ENCODE measurements around the gene NAA25.
"Not testable (repeated sequence)": the region's sequence is repeated elsewhere in the genome, so short reads cannot be mapped to it uniquely, and the experiment has no call there.

The NAA25 gene

GRCh38 chr12:112012775-112013600, 95.6 kb downstream of the NAA25 start, which contains the start of the genes ERP29 and TMEM116:
TSS of gene ERP29 (plus strand) at chr12:112013426. CDS start at chr12:112013466, 40 bp downstream.
TSS of gene TMEM116 (minus strand) at chr12:112013165. CDS start at chr12:112005270, 7,895 bp downstream.
- H3K4me3 ChIP-seq (ENCODE audit: low read depth in 1 of 5, low read length in 5 of 5): peak within 1 kb of the TSS; percentile 83 to 97 (median 94)
- peak within 1 kb of the TSS; percentile 94 for H3K27ac ChIP-seq (ENCODE audit: low read depth, low read length)
- H3K4me1 ChIP-seq (ENCODE audit: control insufficient read depth in 5 of 5, insufficient read depth in 5 of 5, low read length in 5 of 5): peaks cover 3 to 36% (median 28%) of the 10 kb centered on the region in 5 donors
- peak within 1 kb of the TSS; percentile 87 to 95 (median 90) for H3K9ac ChIP-seq (ENCODE audit: low read length in 5 of 5)
- no peaks in the 10 kb centered on the region for H3K9me3 ChIP-seq (ENCODE audit: control insufficient read depth in 5 of 5, low read length in 5 of 5)
- no peaks in the 10 kb centered on the region for H3K27me3 ChIP-seq (ENCODE audit: control insufficient read depth in 5 of 5, insufficient read depth in 4 of 5, low read length in 5 of 5)
- peaks cover 0 to 9% (median 2%) of the 10 kb centered on the region in 5 donors for H3K36me3 ChIP-seq (ENCODE audit: control insufficient read depth in 5 of 5, insufficient read depth in 5 of 5, low read length in 5 of 5)

GRCh38 chr12:112011685-112012084, 96.9 kb downstream of the NAA25 start:
- peaks cover 3 to 36% (median 28%) of the 10 kb centered on the region in 5 donors for H3K4me1 ChIP-seq (ENCODE audit: control insufficient read depth in 5 of 5, insufficient read depth in 5 of 5, low read length in 5 of 5)
- H3K36me3 ChIP-seq (ENCODE audit: control insufficient read depth in 5 of 5, insufficient read depth in 5 of 5, low read length in 5 of 5): peaks cover 0 to 6% (median 0%) of the 10 kb centered on the region in 5 donors
- peak overlapping the region; percentile 79 to 97 (median 94) for H3K4me3 ChIP-seq (ENCODE audit: low read depth in 1 of 5, low read length in 5 of 5)
- no peaks in the 10 kb centered on the region for H3K9me3 ChIP-seq (ENCODE audit: control insufficient read depth in 5 of 5, low read length in 5 of 5)
- no peak overlapping the region for H3K27ac ChIP-seq (ENCODE audit: low read depth, low read length)
- H3K27me3 ChIP-seq (ENCODE audit: control insufficient read depth in 5 of 5, insufficient read depth in 4 of 5, low read length in 5 of 5): no peaks in the 10 kb centered on the region
- H3K9ac ChIP-seq (ENCODE audit: low read length in 5 of 5): peak overlapping the region in 1 of 5 donors; percentile 87

GRCh38 chr12:112010415-112011344, 97.9 kb downstream of the NAA25 start:
- H3K9ac ChIP-seq (ENCODE audit: low read length in 5 of 5): no peak overlapping the region
- H3K4me1 ChIP-seq (ENCODE audit: control insufficient read depth in 5 of 5, insufficient read depth in 5 of 5, low read length in 5 of 5): peaks cover 3 to 35% (median 28%) of the 10 kb centered on the region in 5 donors
- no peak overlapping the region for H3K27ac ChIP-seq (ENCODE audit: low read depth, low read length)
- no peaks in the 10 kb centered on the region for H3K9me3 ChIP-seq (ENCODE audit: control insufficient read depth in 5 of 5, low read length in 5 of 5)
- no peaks in the 10 kb centered on the region for H3K36me3 ChIP-seq (ENCODE audit: control insufficient read depth in 5 of 5, insufficient read depth in 5 of 5, low read length in 5 of 5)
- H3K4me3 ChIP-seq (ENCODE audit: low read depth in 1 of 5, low read length in 5 of 5): no peak overlapping the region
- H3K27me3 ChIP-seq (ENCODE audit: control insufficient read depth in 5 of 5, insufficient read depth in 4 of 5, low read length in 5 of 5): no peaks in the 10 kb centered on the region

- H3K27ac ChIP-seq (ENCODE audit: low read depth, low read length); H3K9me3 ChIP-seq (ENCODE audit: control insufficient read depth in 5 of 5, low read length in 5 of 5); H3K9ac ChIP-seq (ENCODE audit: low read length in 5 of 5); H3K27me3 ChIP-seq (ENCODE audit: control insufficient read depth in 5 of 5, insufficient read depth in 4 of 5, low read length in 5 of 5); H3K4me3 ChIP-seq (ENCODE audit: low read depth in 1 of 5, low read length in 5 of 5); H3K36me3 ChIP-seq (ENCODE audit: control insufficient read depth in 5 of 5, insufficient read depth in 5 of 5, low read length in 5 of 5): not testable (repeated sequence)
- H3K4me1 ChIP-seq (ENCODE audit: control insufficient read depth in 5 of 5, insufficient read depth in 5 of 5, low read length in 5 of 5): peaks cover 3 to 29% (median 28%) of the 10 kb centered on the region in 5 donors
Observed at GRCh38 chr12:112009596-112009995, 99.0 kb downstream of the NAA25 start.

GRCh38 chr12:112008918-112009317, 99.7 kb downstream of the NAA25 start:
- Histone ChIP-seq H3K9ac (ENCODE audit: low read length in 5 of 5) (no peak overlapping the region), H3K27ac (ENCODE audit: low read depth, low read length) (no peak overlapping the region), H3K27me3 (ENCODE audit: control insufficient read depth in 5 of 5, insufficient read depth in 4 of 5, low read length in 5 of 5) (no peaks in the 10 kb centered on the region), H3K36me3 (ENCODE audit: control insufficient read depth in 5 of 5, insufficient read depth in 5 of 5, low read length in 5 of 5) (no peaks in the 10 kb centered on the region), H3K4me1 (ENCODE audit: control insufficient read depth in 5 of 5, insufficient read depth in 5 of 5, low read length in 5 of 5) (peaks cover 0 to 24% (median 21%) of the 10 kb centered on the region in 5 donors), H3K4me3 (ENCODE audit: low read depth in 1 of 5, low read length in 5 of 5) (no peak overlapping the region), H3K9me3 (ENCODE audit: control insufficient read depth in 5 of 5, low read length in 5 of 5) (no peaks in the 10 kb centered on the region)

GRCh38 chr12:112007945-112008344, 100.6 kb downstream of the NAA25 start:
- Histone ChIP-seq H3K9ac (ENCODE audit: low read length in 5 of 5) (no peak overlapping the region), H3K9me3 (ENCODE audit: control insufficient read depth in 5 of 5, low read length in 5 of 5) (no peaks in the 10 kb centered on the region), H3K27ac (ENCODE audit: low read depth, low read length) (no peak overlapping the region), H3K36me3 (ENCODE audit: control insufficient read depth in 5 of 5, insufficient read depth in 5 of 5, low read length in 5 of 5) (no peaks in the 10 kb centered on the region), H3K4me3 (ENCODE audit: low read depth in 1 of 5, low read length in 5 of 5) (no peak overlapping the region), H3K27me3 (ENCODE audit: control insufficient read depth in 5 of 5, insufficient read depth in 4 of 5, low read length in 5 of 5) (no peaks in the 10 kb centered on the region), H3K4me1 (ENCODE audit: control insufficient read depth in 5 of 5, insufficient read depth in 5 of 5, low read length in 5 of 5) (peaks cover 0 to 20% (median 17%) of the 10 kb centered on the region in 5 donors)

GRCh38 chr12:112005419-112006395, 102.9 kb downstream of the NAA25 start:
- Histone ChIP-seq H3K36me3 (ENCODE audit: control insufficient read depth in 5 of 5, insufficient read depth in 5 of 5, low read length in 5 of 5) (no peaks in the 10 kb centered on the region), H3K4me1 (ENCODE audit: control insufficient read depth in 5 of 5, insufficient read depth in 5 of 5, low read length in 5 of 5) (peaks cover 0 to 4% (median 0%) of the 10 kb centered on the region in 5 donors), H3K9ac (ENCODE audit: low read length in 5 of 5) (no peak overlapping the region), H3K27me3 (ENCODE audit: control insufficient read depth in 5 of 5, insufficient read depth in 4 of 5, low read length in 5 of 5) (no peaks in the 10 kb centered on the region), H3K27ac (ENCODE audit: low read depth, low read length) (no peak overlapping the region), H3K9me3 (ENCODE audit: control insufficient read depth in 5 of 5, low read length in 5 of 5) (no peaks in the 10 kb centered on the region), H3K4me3 (ENCODE audit: low read depth in 1 of 5, low read length in 5 of 5) (peak overlapping the region in 1 of 5 donors; percentile 9)

GRCh38 chr12:112004041-112004440, 104.5 kb downstream of the NAA25 start:
- Histone ChIP-seq H3K27ac (ENCODE audit: low read depth, low read length) (no peak overlapping the region), H3K36me3 (ENCODE audit: control insufficient read depth in 5 of 5, insufficient read depth in 5 of 5, low read length in 5 of 5) (no peaks in the 10 kb centered on the region), H3K9ac (ENCODE audit: low read length in 5 of 5) (no peak overlapping the region), H3K4me3 (ENCODE audit: low read depth in 1 of 5, low read length in 5 of 5) (no peak overlapping the region), H3K9me3 (ENCODE audit: control insufficient read depth in 5 of 5, low read length in 5 of 5) (no peaks in the 10 kb centered on the region), H3K4me1 (ENCODE audit: control insufficient read depth in 5 of 5, insufficient read depth in 5 of 5, low read length in 5 of 5) (peaks cover 0 to 4% (median 0%) of the 10 kb centered on the region in 5 donors), H3K27me3 (ENCODE audit: control insufficient read depth in 5 of 5, insufficient read depth in 4 of 5, low read length in 5 of 5) (no peaks in the 10 kb centered on the region)

- Histone ChIP-seq H3K4me3 (ENCODE audit: low read depth in 1 of 5, low read length in 5 of 5) (no peak overlapping the region), H3K9ac (ENCODE audit: low read length in 5 of 5) (no peak overlapping the region), H3K9me3 (ENCODE audit: control insufficient read depth in 5 of 5, low read length in 5 of 5) (no peaks in the 10 kb centered on the region), H3K27ac (ENCODE audit: low read depth, low read length) (no peak overlapping the region), H3K27me3 (ENCODE audit: control insufficient read depth in 5 of 5, insufficient read depth in 4 of 5, low read length in 5 of 5) (no peaks in the 10 kb centered on the region), H3K4me1 (ENCODE audit: control insufficient read depth in 5 of 5, insufficient read depth in 5 of 5, low read length in 5 of 5) (peaks cover 0 to 19% (median 0%) of the 10 kb centered on the region in 5 donors), H3K36me3 (ENCODE audit: control insufficient read depth in 5 of 5, insufficient read depth in 5 of 5, low read length in 5 of 5) (no peaks in the 10 kb centered on the region)
Observed at GRCh38 chr12:112001576-112001975, 107.0 kb downstream of the NAA25 start.

All from subcutaneous abdominal adipose tissue (tissue), 5 donors.